Body of pancreas (tissue), 4 donors: Measurements from ENCODE around the gene TNNI3.

Experiments used
- CTCF ChIP-seq, 7 experiments: fragments of 450-650 bp in 4 of 7; fragments of 200-600 bp in 3 of 7; sonication (generic) in 3 of 7; IDR thresholded peaks; one replicate each; pipeline ENCODE4 v1.5.1; 2016 to 2019; ENCODE audit warnings: antibody characterized with exemption in 7 of 7
- POLR2A ChIP-seq, 3 donors: fragments of 450-650 bp; IDR thresholded peaks; one replicate each; pipeline ENCODE4 v1.6.1; 2016; ENCODE audit warnings: antibody characterized with exemption in 3 of 3, mild to moderate bottlenecking in 2 of 3

GRCh38 chr19:55116232-55116858, 41.2 kb downstream of the TNNI3 start:
- TF ChIP-seq POLR2A (IDR thresholded peaks at IDR 0.05) (peak in 1 of 3 donors; percentile 48), CTCF (IDR thresholded peaks at IDR 0.05) (no peak)
